ENCODE measurements around the gene NCAM2. TPM values are rescaled to one million over a fixed set of nuclear protein-coding genes. Genes with fewer than 3 reads are reported as not detected.

The NCAM2 gene
- polyA plus RNA-seq, 1 donor, result 4.8 TPM

DNA sequence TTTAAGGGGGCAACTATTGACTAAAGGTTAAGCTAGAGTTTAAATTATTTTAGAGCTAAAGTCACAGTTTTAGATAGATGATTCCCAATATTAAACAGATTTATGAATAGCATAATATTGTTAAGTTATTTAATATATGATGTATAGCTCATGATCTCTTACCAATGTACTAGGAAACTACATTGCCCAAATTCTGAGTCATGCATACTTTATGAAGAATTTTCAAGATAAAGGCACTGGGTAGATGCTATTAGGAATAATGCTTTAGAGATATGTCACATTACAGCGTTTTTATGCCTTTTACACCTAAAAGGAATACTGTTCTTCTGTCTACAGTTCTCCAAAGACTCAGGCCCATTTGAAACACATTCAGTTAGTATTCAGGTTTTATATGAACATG, 215.1 kb downstream of the NCAM2 start:
- DNase-seq (ENCODE audit: low read depth), result no peak

GRCh38 chr21:21216047-21216446, 217.8 kb downstream of the NCAM2 start:
- DNase-seq (ENCODE audit: low read depth), result no peak

GRCh38 chr21:21226472-21226871, 228.3 kb downstream of the NCAM2 start:
- DNase-seq (ENCODE audit: low read depth), result no peak

DNA sequence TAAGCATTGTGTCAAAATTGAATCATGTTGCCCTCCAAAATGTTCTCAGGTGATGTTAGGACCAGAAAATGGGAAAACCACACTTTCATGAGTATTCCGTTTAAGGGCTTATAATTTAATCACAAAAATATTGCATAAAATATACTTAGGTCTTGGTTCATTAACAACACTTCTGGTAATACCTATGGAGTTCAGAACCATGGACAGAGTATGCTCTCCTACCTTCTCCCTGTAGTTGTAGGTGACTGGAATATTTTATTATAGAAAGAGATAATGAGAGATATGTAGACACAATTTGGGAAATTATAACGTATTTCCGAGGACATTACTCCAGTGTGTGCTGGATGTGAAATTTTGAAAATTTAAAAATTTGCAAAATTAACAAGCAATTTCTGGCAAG, 232.5 kb downstream of the NCAM2 start:
- DNase-seq (ENCODE audit: low read depth), result no peak

DNA sequence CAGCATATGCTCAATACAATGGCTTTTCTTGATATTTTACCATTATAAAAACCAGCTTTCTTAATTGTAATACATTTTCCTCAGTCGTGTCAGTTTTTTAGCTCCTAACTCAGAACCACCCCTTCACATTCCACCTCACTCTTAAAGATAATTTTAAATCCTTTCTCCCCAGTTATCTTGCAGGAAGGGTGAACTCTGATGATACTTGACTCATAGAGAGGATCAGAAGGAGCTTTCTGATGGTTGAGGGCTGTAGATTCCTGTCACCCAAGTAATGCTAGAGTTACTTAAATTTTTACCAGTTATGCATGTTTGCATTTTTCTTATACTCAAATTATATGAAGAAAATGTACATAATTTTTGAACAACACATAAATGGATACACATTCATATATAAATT, 233.7 kb downstream of the NCAM2 start:
- DNase-seq (ENCODE audit: low read depth), result no peak

- peak; percentile 49 for DNase-seq (ENCODE audit: low read depth)
Measured at GRCh38 chr21:21232320-21232719, 234.1 kb downstream of the NCAM2 start.

- no peak for DNase-seq (ENCODE audit: low read depth)
Measured at GRCh38 chr21:21233051-21233450, 234.8 kb downstream of the NCAM2 start.

DNA sequence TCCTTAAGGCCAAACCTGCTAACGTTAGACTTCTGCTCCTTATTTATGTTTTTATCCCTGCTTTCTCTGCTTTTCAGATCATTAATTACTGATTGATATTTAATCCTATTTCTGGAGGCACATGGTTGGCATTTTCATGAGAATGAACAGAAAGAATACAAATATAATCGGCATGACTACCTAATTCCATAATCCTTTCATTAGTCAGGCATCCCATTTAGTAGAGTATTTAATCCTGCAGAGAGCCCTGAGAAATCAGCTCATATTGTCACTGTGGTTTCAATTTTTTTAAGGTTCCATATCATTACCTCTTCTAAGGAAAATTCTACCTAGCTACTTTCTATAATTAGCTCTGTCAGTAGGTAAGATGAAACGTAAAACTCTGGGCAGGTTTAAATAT, 238.8 kb downstream of the NCAM2 start:
- DNase-seq (ENCODE audit: low read depth), result no peak

- DNase-seq (ENCODE audit: low read depth), result no peak
Measured at GRCh38 chr21:21238629-21239400, 240.6 kb downstream of the NCAM2 start.

DNA sequence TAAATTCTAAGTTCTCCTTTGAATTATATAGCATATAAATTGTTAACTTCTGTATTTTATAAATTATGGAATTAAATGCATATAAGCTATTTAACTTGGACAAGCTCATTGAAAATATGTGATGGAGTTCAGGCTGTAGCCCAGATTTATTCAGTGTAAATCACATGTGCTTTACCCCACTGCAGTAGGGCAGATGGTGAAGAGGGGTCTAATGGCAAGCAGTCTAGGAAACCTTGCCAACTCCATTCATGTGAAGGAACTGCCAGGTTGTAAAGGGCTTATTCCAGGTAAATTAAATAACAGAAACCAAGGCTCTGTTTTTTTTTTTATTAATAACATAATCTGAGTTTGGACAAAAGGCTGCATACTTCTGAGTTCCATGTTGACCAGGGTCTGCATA, 243.2 kb downstream of the NCAM2 start:
- no peak for DNase-seq (ENCODE audit: low read depth)

DNA sequence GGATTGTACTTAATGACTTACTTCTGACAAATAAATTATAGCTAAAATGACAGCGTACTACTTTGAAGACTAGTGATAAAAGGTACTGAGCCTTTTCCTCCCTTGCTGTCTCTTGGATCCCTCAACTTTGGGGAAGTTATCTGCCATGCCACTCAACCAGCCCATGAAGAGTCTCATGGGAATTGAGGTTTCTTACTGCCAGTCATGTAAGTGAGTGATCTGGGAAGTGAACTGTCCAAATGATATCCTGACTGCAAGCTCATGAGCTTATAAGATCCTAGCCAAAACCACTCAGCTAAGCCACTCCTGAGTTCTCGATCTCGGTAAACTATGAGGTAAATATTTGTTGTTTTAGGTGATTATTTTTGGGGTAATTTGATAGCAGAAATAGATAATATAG, 247.8 kb downstream of the NCAM2 start:
- DNase-seq (ENCODE audit: low read depth), result no peak

DNA sequence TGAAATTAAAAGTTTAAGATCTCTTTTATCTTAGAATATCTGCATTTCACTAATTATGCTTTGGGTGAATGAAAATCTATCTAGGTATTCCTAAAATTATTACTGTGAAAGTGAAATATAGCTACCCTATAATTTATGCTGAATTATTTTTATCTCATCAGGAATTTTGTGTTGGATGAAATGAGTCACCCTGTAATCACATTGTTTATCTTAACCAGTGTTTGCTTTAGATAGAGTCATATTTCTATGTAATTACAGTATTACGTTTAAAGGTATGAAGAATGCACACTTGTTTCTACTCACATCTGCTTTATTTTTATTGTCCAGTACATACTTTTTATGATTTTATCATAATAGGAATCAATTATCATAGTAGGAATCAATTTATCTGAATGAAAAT, 249.2 kb downstream of the NCAM2 start:
- no peak for DNase-seq (ENCODE audit: low read depth)

GRCh38 chr21:21262048-21262447, 263.8 kb downstream of the NCAM2 start:
- DNase-seq (ENCODE audit: low read depth), result no peak

DNA sequence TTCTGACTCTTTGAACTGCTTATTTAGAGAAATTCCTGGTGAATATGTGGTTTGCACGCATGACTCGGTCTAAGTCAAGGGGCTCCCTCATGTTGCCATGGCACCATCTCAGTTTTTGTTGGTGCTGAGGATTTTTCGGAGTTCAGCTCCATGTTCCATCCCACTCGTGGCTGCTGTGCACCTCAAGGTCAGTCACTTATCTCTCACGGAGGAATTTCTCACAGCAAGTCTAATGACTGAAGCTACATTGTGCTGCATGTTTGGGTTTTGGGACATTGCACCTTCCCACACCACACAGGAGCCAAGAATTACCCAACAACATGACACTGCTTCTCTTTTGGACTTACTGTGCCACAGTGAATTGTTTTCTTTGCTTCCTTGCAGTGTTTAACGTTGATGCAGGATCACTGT, 269.9 kb downstream of the NCAM2 start:
- no peak for DNase-seq (ENCODE audit: low read depth)

DNA sequence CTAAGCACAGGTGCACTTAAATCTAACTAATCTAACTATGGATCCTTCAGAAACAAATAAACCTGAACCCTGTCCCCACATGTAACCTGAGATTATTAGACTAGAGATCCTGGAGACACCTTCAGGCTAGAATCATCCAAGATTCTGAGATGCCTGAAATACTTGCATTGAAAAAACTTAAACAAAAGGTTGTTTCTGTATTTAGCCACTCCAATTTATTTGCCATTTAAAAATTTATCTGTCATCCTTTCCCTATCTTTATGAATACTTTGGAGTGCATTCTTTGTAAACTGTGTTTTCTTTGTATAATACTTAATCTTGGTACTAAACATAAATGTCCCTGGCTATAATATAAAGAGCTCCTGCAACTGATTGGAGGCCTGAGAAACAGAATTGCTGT, 270.7 kb downstream of the NCAM2 start:
- no peak for DNase-seq (ENCODE audit: low read depth)

DNA sequence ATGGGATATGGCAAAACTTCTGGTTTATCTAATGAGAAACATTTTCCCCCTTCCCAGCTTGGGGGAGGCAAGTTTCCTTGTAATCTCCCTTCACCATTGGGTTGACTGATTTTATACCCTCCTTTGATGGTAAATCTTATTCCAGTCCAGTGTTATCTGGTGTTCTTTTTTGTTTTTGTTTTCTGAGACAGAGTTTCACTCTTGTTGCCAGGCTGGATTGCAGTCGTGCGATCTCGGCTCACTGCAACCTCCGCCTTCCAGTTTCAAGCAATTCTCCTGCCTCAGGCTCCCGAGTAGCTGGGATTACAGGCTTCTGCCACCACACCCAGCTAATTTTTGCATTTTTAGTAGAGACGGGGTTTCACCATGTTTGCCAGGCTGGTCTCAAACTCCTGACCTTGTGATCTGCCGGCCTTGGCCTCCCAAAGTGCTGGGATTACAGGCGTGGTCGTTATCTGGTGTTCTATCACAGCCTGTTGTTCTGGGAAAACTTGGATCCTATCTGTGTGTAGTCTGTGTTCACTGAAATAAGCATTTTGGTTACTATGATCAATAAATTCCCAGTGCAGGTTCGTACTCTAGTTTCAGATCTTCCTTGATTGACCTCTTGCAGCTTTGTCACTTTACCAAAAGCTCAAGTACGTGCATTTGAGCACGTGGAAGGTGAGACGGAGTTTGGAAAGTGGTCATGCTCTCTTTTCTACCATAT, 281.1 kb downstream of the NCAM2 start:
- DNase-seq (ENCODE audit: low read depth), result no peak

DNA sequence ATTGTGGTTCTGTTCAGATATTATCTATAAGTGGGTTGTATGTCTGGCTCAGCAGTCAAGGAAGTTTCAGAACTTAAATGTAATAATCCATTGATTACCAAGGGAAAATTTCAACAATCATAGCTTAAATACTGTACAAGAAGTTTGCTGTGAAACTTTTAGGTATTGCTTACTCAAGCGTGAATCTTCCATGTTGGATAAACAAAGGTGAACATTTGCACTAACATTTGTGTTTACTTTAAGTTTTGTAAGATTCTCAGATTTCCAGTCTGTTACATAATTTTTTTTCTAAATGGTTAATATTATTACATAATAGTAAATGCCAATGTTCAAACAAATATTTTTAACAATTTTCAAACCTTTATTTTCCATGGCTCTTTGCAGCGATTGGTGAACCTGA, 285.6 kb downstream of the NCAM2 start:
- DNase-seq (ENCODE audit: low read depth), result no peak

DNA sequence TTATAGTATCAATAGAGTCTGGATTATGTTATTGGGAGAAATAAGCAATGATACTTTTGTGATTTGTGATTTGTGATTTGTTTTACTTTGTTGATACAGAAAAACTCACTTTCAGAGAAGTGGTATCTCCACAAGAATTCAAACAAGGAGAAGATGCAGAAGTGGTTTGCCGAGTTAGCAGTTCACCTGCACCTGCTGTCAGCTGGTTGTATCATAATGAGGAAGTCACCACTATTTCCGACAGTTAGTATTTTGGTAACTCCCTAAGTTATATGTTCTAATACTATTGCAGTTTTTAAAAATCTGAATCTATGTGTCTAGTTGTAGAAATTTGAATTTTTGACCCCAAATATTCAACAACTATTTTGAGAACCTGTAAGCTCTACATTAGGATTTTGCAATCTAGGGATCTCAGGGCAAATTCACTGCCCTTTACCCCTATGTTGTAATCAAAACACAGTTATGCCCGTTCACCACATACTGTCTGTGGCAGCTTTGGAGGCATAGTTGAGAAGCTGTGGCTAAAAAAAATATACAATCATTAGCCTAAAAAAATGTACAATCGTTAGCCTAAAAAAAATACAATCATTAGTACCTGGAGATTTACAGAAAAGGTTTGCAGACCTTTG, 288.1 kb downstream of the NCAM2 start:
- no peak for DNase-seq (ENCODE audit: low read depth)

DNA sequence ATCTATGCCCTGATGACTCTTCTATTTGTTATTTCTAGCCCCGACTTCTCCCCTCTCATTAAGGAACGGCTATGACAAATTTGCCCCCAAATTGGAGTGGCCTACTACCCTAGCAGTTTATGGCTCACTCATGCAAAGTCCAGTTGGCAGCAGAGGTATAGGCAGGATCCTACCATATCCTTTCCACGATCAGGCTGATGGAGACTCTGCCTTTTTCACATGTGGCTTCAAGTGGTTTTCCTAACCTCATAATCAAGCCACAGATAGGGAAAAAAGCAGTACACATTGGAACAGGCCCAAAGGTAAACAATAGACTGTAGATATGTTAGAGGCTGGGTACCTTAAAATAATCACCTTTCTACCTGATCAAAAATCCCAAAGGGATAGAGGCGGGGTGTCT, 292.5 kb downstream of the NCAM2 start:
- no peak for DNase-seq (ENCODE audit: low read depth)

- no peak for DNase-seq (ENCODE audit: low read depth)
Measured at GRCh38 chr21:21291883-21292569, 293.8 kb downstream of the NCAM2 start.

DNA sequence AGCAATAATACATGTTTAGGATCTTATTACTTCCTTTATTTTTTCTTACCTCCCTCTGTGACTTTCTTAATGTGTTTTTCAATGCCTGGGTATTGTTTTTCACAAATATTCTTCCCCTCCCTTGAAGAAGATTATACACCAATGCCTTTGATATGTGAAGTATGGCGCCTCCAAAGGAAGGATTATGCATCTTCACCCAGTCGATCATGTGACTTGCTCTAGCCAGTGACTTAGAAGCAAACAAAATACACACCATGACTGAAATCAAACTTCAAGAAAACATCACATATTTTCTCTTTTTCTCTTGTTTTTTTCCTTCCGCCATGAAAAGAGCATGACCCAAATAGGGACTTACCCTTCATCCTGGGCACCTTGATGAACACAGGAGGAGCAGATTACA, 297.1 kb downstream of the NCAM2 start:
- no peak for DNase-seq (ENCODE audit: low read depth)

DNA sequence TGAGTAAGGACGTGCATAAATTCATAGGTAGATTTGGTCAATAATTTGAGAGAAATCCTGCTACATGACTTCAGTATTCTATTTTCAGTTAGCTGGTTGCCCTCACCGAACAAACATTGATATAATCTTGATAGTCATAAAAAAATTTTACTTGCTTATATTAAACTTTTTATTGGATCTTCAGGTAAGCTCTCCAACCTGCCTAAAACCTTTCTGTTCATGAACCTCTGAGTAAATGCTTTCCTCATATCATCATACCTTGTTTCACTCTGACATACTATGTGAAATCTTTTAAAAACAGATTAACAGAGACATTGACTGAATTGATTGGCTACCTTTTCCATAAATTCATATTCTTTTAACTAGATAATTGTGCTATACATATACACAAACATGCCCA, 299.0 kb downstream of the NCAM2 start:
- no peak for DNase-seq (ENCODE audit: low read depth)
